Measurements from ENCODE around the gene EAF2.

GRCh38 chr3:121870717-121871116 is 35.7 kb downstream of the EAF2 start:
- TF ChIP-seq CTCF (IDR thresholded peaks at IDR 0.05) (no peak), POLR2A (IDR thresholded peaks at IDR 0.05) (no peak)
